ENCODE data around the gene MORN3. TPM values are rescaled to one million over a fixed set of nuclear protein-coding genes. Genes with fewer than 3 reads are reported as not detected.

Gene MORN3
- total and polyA plus RNA-seq, 2 of the 8 experiments (the other 6 are each of a cell fraction or from before 2014, with no cell fraction given), result 0.39 to 0.93 TPM

DNA sequence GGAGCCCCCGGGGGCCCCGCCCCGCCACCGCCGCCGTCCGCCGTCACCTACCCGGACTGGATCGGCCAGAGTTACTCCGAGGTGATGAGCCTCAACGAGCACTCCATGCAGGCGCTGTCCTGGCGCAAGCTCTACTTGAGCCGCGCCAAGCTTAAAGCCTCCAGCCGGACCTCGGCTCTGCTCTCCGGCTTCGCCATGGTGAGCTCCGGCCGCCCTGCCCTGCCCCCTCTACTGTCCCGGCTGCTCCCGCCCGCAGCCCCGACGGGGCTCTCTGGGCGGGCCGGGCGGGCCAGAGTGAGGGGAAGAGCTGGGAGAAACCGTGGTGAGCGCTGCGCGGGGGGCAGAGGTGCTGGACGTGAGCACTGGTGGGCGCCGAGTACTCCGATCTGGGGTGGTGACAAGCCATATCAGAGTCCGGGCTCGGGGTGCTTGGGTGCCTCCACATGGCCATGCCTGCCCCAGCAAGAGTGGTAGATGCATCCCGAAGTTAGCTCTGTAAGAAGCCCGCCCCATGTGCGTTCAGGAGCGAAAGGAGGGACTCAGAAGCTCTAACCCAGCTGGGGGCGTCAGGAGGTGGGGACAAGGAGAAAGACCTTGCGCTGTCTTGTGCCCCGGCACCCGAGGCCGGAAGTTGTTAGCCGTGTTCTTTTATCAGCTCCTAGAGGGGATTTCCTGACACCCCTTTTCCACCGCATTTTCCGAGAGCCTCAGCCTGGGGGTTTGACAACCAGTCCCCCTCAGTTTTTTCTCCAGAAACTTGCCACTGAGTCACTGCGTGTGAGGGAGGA, 42.4 kb downstream of the MORN3 start:
- Histone ChIP-seq H3K4me2 (ENCODE audit: insufficient read depth in 1 of 2, low read depth in 2 of 2, low read length in 2 of 2) (peak overlapping the region; percentile 85 to 91), H2BK15ac (ENCODE audit: low read length) (no peak overlapping the region), H3K36me3 (ENCODE audit: control insufficient read depth in 2 of 4, insufficient read depth in 4 of 4, low read length in 3 of 4) (no peaks in the 10 kb centered on the region; a peak in 1 of 8 replicates), H2BK20ac (ENCODE audit: low read length) (no peak overlapping the region), H2BK12ac (ENCODE audit: low read depth, low read length) (no peak overlapping the region), H2AFZ (ENCODE audit: low read length) (no peak overlapping the region), H3K14ac (ENCODE audit: insufficient read length) (no peak overlapping the region), H3K27me3 (replicated peaks in 1 of 4; ENCODE audit: control insufficient read depth in 3 of 4, extremely low read depth in 1 of 4, insufficient read depth in 3 of 4, low read length in 3 of 4) (no peaks in the 10 kb centered on the region), H3K27ac (ENCODE audit: low read depth, low read length) (peak overlapping the region; percentile 72), H4K91ac (replicated peaks; ENCODE audit: insufficient read length, low read length) (no peak overlapping the region), H2BK5ac (ENCODE audit: low read depth, low read length) (peak overlapping the region; percentile 75; the same call in 1 of the 2 replicates), H3K79me1 (ENCODE audit: low read depth, low read length) (peaks cover 19% of the 10 kb centered on the region), H3K23ac (ENCODE audit: insufficient read length) (no peak overlapping the region), H3K18ac (ENCODE audit: extremely low read depth, low read length) (no peak overlapping the region), H2BK120ac (replicated peaks; ENCODE audit: low read depth, low read length) (no peak overlapping the region), H3K4me1 (replicated peaks in 1 of 4; ENCODE audit: control insufficient read depth in 3 of 4, insufficient read depth in 4 of 4, low read length in 3 of 4) (peaks cover 10 to 20% (median 14%) of the 10 kb centered on the region in 4 experiments), H3K4me3 (ENCODE audit: extremely low read depth in 1 of 4, insufficient read depth in 2 of 4, low read depth in 3 of 4, low read length in 4 of 4) (peak overlapping the region; percentile 61 to 93 (median 79)), H4K5ac (ENCODE audit: insufficient read length, low read depth, low read length) (peak overlapping the region; percentile 18), H3K9me3 (ENCODE audit: insufficient read depth in 2 of 2, low read depth in 1 of 2, low read length in 1 of 2) (no peaks in the 10 kb centered on the region), H4K20me1 (replicated peaks in 1 of 2; ENCODE audit: control insufficient read depth in 1 of 2, insufficient read depth in 2 of 2, low read length in 2 of 2) (peaks cover 4 to 15% of the 10 kb centered on the region in 2 experiments), H2AK5ac (ENCODE audit: low read depth, low read length) (no peak overlapping the region), H3K56ac (replicated peaks; ENCODE audit: insufficient read length, low read depth, low read length) (no peak overlapping the region), H3K23me2 (ENCODE audit: low read depth, low read length) (peaks cover 11% of the 10 kb centered on the region; the same call in 1 of the 2 replicates), H4K8ac (ENCODE audit: extremely low read depth, insufficient read depth, low read length) (peak overlapping the region; percentile 89), H3K79me2 (ENCODE audit: control insufficient read depth in 1 of 2, insufficient read depth in 2 of 2, low read length in 2 of 2) (peaks cover 4 to 48% of the 10 kb centered on the region in 2 experiments), H3K9ac (replicated peaks in 1 of 4; ENCODE audit: extremely low read depth in 1 of 4, low read depth in 3 of 4, low read length in 3 of 4) (peak overlapping the region; percentile 53 to 79 (median 72); a peak in 6 of 7 replicates), H3K4ac (replicated peaks; ENCODE audit: insufficient read length, low read depth, low read length) (no peak overlapping the region)
- DNase-seq (ENCODE audit: low read depth in 1 of 2, low spot score in 2 of 2) (peak; percentile 27 to 77), FAIRE-seq (no peak)
- ChIA-PET POLR2A (ENCODE audit: partially characterized antibody) (interaction anchor here (0.8 to 15.7 kb wide), 24 partner anchors 12 to 1426 kb away, joined by 3 to 374 read pairs (median 6); partner anchors contain the start of genes KDM2B, MORN3 and RPLP0), CTCF (ENCODE audit: partially characterized antibody) (interaction anchor here (0.6 to 7.1 kb wide), 33 partner anchors 10 to 185 kb away, joined by 3 to 50 read pairs (median 4); partner anchors contain the start of genes KDM2B and MORN3)
- 2% methylated on average over 42 of the region's 53 CpGs; no CpG with 5 or more reads in 1 of the 2 experiments for WGBS, 2 experiments (ENCODE audit: extremely low coverage in 1 of 2, insufficient coverage in 1 of 2, insufficient read length in 1 of 2, insufficient replicate concordance in 2 of 2, low coverage in 1 of 2, low lambda C conversion rate in 2 of 2, missing lambda C conversion rate in 1 of 2)
- TF ChIP-seq CHD1 (IDR thresholded peaks at IDR 0.05; ENCODE audit: low read depth, low read length), result no peak
- no peak for TF ChIP-seq BCL11A (IDR thresholded peaks at IDR 0.05; ENCODE audit: low read depth in 2 of 2, low read length in 2 of 2)
- no peak for TF ChIP-seq MAFK (IDR thresholded peaks at IDR 0.05; ENCODE audit: low read depth, low read length)
- no peak for TF ChIP-seq BACH1 (IDR thresholded peaks at IDR 0.05; ENCODE audit: low read length)
- TF ChIP-seq ZNF274 (IDR thresholded peaks at IDR 0.05; ENCODE audit: borderline replicate concordance, extremely low read depth, low read length), result no peak
- TF ChIP-seq CEBPB (IDR thresholded peaks at IDR 0.05; ENCODE audit: low read depth, low read length), result no peak
- no peak for TF ChIP-seq SIRT6 (IDR thresholded peaks at IDR 0.05; ENCODE audit: low read length)
- TF ChIP-seq PHF8 (conservative IDR thresholded peaks at IDR 0.05; ENCODE audit: low read depth, low read length), result 0 out of 2 replicates have a peak, but pooled peaks have one; percentile 42
- TF ChIP-seq RXRA (IDR thresholded peaks at IDR 0.05; ENCODE audit: insufficient read depth, low read depth, low read length), result no peak
- no peak for TF ChIP-seq RFX5 (IDR thresholded peaks at IDR 0.05; ENCODE audit: borderline replicate concordance, low read depth, low read length)
- TF ChIP-seq TAF1 (IDR thresholded peaks at IDR 0.05; ENCODE audit: low read depth, low read length), result no peak
- TF ChIP-seq POU5F1 (IDR thresholded peaks at IDR 0.05; ENCODE audit: low read depth, low read length), result no peak
- no peak for TF ChIP-seq KDM5A (IDR thresholded peaks at IDR 0.05; ENCODE audit: low read length)

Measured in H1 (cell line).